HL-60 (cell line): ENCODE measurements around the gene SHISA2.
"Not testable (repeated sequence)": the region's sequence is repeated elsewhere in the genome, so short reads cannot be mapped to it uniquely, and the experiment has no call there.

Source experiments
- DNase-seq, 2 experiments: peaks; one replicate each; pipeline ENCODE4 v3.0.0-alpha.2; 2010 to 2020; ENCODE audit warnings: low read depth in 1 of 2, low spot score in 1 of 2
- H3K27ac ChIP-seq: fragments of 250-450 bp; sonication (Bioruptor Pico); replicated peaks from 2 replicates; pipeline ENCODE4 v1.5.1; 2020; ENCODE audit warnings: mild to moderate bottlenecking, moderate library complexity
- H3K27me3 ChIP-seq: fragments of 250-450 bp; sonication (Bioruptor Pico); 2 replicates; pipeline ENCODE4 v1.5.1; 2021; ENCODE audit warnings: mild to moderate bottlenecking, moderate library complexity; ENCODE audit not compliant: insufficient read depth, poor library complexity, severe bottlenecking
- H3K4me3 ChIP-seq: replicated peaks from 2 replicates; pipeline ENCODE4 v1.5.1; 2011; ENCODE audit warnings: mild to moderate bottlenecking, control low read depth, low read length; ENCODE audit not compliant: insufficient read depth
- CTCF ChIP-seq: IDR thresholded peaks from one replicate; pipeline ENCODE4 v1.5.1; 2011; ENCODE audit warnings: low read length, control low read depth, inconsistent platforms; ENCODE audit not compliant: insufficient read depth
- GABPA ChIP-seq: IDR thresholded peaks from 2 replicates; pipeline ENCODE4 v1.6.1; 2012; ENCODE audit warnings: low read depth
- POLR2AphosphoS5 ChIP-seq: IDR thresholded peaks from 2 replicates; pipeline ENCODE4 v1.6.1; 2012; ENCODE audit warnings: low read depth
- REST ChIP-seq: IDR thresholded peaks from 2 replicates; pipeline ENCODE4 v1.6.1; 2012; ENCODE audit warnings: low read depth; ENCODE audit not compliant: insufficient replicate concordance
- SPI1 ChIP-seq: IDR thresholded peaks from 2 replicates; pipeline ENCODE4 v1.6.1; 2012; ENCODE audit warnings: low read depth, mild to moderate bottlenecking, borderline replicate concordance

Gene SHISA2

DNA sequence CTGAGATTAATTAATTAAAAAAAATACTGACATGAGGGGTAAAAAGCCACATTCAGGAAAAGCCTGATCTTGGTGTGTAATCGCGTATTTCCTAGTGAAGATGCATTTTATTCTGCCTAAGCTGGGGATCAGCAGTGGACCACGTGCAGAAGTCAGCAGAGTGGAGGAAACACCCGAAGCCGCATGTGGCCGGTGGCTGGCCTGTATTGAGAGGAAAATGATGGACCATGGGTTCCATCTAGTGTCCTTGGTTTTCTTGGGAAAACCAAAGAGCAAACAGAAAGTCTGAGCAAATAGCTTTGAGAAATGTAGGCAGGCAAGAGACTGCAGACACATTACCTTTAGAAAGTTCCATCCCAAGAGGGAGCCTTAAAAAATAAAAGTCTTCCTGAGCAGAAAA is 23.7 kb upstream of the SHISA2 start:
- peaks cover 16% of the 10 kb centered on the region for H3K27me3 ChIP-seq
- DNase-seq, result no peak
- no peak overlapping the region for H3K27ac ChIP-seq
- TF ChIP-seq CTCF (no peak), GABPA (no peak), SPI1 (no peak), POLR2AphosphoS5 (no peak), REST (no peak)
- no peak overlapping the region for H3K4me3 ChIP-seq

GRCh38 chr13:26074706-26075105 is 22.9 kb upstream of the SHISA2 start:
- DNase-seq, result no peak
- H3K27ac ChIP-seq, result no peak overlapping the region

DNA sequence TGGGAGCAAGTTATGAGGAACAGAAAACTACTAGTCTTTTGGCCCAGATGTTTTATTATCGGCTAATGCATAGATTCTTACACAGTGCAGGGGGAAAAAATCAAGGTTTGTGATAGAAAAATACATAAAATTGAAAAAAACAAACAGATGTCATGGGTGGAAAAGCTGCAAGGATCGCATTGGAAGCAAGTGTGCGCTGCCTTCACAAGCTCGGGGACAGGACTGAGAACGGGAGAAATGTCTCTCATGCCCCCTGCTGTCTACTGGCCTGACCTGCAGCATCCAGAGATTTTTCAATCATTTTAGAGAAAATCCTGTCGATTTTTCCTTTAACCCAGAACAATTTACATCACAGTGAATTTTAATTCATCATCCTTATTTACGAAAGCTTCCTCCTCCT is 20.5 kb upstream of the SHISA2 start:
- not testable (repeated sequence) for H3K27ac ChIP-seq, H3K4me3 ChIP-seq, DNase-seq
- H3K27me3 ChIP-seq, result peaks cover 16% of the 10 kb centered on the region

More at GRCh38 chr13:26074706-26075105, 22.9 kb upstream of the SHISA2 start:
- peaks cover 16% of the 10 kb centered on the region for H3K27me3 ChIP-seq
- H3K4me3 ChIP-seq, result no peak overlapping the region
- no peak for TF ChIP-seq GABPA
- no peak for TF ChIP-seq CTCF
- TF ChIP-seq REST, result no peak
- TF ChIP-seq SPI1, result no peak
- TF ChIP-seq POLR2AphosphoS5, result no peak

GRCh38 chr13:26071691-26072090 is 19.9 kb upstream of the SHISA2 start:
- no peak for DNase-seq
- Histone ChIP-seq H3K27ac (no peak overlapping the region), H3K27me3 (peaks cover 16% of the 10 kb centered on the region), H3K4me3 (no peak overlapping the region)
- no peak for TF ChIP-seq POLR2AphosphoS5
- TF ChIP-seq GABPA, result no peak
- no peak for TF ChIP-seq SPI1
- no peak for TF ChIP-seq REST
- TF ChIP-seq CTCF, result no peak

DNA sequence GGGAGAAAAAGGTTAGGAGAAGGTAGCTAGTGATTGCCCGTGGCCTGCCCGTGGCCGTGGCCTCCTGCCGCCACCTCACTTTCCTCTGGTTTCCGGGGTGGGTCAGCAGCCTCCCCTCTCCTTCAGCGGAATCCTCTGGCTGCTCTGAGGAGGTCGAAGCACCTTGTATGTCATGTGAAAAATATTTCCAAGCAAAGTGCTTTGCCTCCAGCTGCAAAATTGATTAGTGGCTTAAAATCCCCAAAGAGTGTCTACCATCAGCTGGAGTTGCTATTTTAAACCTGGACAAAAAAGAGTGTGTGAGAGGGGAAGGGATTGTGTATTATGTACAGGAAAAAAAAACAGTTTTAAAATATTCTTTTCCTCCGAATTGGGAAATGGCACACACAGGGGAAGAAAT is 17.8 kb upstream of the SHISA2 start:
- H3K27ac ChIP-seq, DNase-seq, H3K27me3 ChIP-seq, H3K4me3 ChIP-seq: not testable (repeated sequence)

DNA sequence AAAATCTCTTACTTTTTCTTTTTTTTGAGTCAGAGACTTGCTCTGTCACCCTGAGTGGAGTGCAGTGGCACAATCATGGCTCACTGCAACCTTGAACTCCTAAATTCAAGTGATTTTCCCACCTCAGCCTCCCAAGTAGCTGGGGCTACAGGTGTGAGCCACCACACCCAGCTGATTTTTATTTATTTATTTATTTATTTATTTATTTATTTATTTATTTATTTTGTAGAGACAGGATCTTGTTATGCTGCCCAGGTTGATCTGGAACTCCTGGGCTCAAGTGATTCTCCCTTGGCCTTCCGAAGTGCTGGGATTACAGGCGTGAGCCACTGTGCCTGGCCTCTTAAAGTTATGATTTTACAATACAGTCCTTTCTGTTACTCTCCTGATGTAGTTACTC is 16.6 kb upstream of the SHISA2 start:
- DNase-seq, H3K27me3 ChIP-seq, H3K4me3 ChIP-seq, H3K27ac ChIP-seq: not testable (repeated sequence)
